ENCODE measurements around the gene ARMC2. TPM values are rescaled to one million over a fixed set of nuclear protein-coding genes. Genes with fewer than 3 reads are reported as not detected.

Gene ARMC2
- total RNA-seq, 1 experiment from 2014 or later, result 1.8 TPM

DNA sequence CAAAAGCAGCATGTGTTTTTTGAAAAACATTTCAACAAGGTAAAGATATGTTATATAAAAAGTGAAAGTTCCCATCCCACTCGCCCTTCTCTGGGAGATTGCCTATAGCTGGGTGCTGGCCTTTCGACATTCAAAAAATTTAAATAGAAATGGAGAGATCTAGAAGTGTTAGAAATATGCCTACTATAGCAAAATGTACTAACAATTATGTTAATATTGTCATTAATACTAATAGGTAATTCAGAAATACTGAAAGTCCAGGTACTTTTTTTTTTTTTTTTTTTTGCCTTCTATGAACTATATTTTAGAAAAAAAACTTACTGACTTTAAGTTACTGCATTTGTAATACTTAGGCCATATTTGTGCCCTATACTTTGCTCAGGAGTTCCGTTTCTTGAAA lies 159.3 kb downstream of the ARMC2 start:
- H3K4me3 ChIP-seq, result no peak overlapping the region
- no peak for DNase-seq

DNA sequence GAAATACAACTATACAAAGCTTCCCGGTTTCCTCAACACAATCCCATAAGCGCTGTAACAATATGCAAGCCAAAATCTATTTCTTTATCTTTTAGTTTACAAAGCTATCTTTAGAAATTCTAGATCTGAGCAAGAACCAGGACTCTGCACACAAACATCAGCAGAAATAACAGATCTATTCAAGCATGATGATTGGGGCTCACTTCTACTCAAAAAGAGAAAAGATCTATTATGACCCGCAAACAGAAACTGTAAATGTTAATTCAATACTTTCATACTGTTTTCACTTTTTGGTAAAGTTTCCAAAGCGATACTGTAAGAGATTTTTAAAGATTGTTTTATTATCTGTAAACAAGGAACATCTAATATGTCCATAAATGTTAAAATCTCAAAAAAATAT lies 159.8 kb downstream of the ARMC2 start:
- H3K9me3 ChIP-seq, result no peaks in the 10 kb centered on the region
- H3K27me3 ChIP-seq, result no peaks in the 10 kb centered on the region
- no peak for DNase-seq
- H3K36me3 ChIP-seq, result no peaks in the 10 kb centered on the region; the same call in 1 of the 2 replicates
- H3K4me3 ChIP-seq, result peak overlapping the region; percentile 67

More for the DNA sequence above, 159.3 kb downstream of the ARMC2 start:
- H3K9me3 ChIP-seq, result no peaks in the 10 kb centered on the region
- H3K27me3 ChIP-seq, result no peaks in the 10 kb centered on the region
- H3K36me3 ChIP-seq, result no peaks in the 10 kb centered on the region; the same call in 1 of the 2 replicates

DNA sequence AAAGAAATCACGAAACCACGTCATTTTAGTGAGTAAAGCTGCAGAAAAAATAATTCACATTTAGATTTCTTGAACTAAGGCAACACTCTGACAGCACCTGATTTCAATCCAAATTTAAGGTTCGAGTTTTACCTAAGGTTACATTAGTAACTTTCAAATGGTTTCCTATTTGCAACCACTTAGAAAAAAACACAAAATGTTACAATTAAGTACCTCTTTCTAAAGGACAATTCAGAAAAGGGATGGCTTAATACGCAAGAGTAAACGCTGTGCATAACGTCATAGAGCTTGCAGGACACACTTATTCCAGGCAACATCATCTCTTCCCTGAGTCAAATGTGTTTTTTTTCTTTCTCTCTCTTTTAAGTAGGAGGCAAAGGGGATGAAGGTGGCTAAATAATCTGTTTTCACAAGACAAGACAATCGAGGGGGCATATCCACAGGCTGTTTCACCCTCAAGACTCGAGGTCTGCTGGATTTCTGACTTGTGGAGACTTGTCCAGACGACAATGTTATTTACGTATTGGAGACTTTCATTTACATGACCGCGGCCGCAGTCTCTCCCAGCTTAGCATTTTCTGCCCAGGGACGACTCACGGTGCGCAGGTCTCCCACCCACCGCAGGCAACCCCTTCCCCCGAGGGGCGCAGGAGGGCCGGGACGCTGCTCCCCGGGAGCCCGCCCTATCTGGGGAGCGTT lies 160.5 kb downstream of the ARMC2 start:
- Histone ChIP-seq H3K9me3 (no peaks in the 10 kb centered on the region), H3K27me3 (no peaks in the 10 kb centered on the region), H3K36me3 (no peaks in the 10 kb centered on the region; the same call in 1 of the 2 replicates), H3K4me3 (peak overlapping the region; percentile 67)
- no peak for DNase-seq

DNA sequence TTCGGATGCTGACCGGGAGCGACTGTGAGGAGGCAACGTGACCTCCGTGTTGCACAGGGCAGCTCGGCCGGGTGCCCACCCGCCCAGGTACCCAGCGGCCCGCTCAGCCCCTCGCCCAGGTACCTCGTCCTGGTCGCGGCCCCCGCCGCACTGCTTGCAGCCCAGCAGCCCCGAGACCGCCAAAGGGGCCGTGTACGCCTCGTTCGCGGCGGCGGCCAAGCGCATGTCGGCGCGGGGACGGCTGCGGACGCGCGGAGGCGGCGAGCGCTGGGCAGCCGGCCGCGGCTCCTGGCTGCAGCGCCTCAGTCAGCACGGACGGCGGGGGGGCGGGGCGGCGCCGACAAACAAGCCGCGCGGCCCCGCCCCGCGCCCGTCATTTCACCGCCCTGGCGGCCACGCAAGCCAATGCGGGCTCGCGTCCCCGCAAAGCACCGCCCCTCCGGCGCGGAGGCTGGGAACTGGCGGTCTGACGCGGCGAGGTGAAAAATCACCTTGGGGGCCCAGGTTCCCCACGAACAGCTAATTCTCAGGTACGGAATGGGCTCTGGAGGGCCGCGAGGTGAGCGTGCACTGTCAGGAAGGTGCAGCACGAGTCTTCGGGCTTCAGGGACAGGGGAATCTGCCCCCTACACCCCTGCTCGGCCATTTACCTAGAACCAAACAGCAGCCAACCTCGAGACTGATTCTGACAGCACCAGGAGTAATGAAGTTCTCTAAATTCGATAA lies 161.2 kb downstream of the ARMC2 start:
- H3K4me3 ChIP-seq, result peak overlapping the region; percentile 67
- H3K9me3 ChIP-seq, result no peaks in the 10 kb centered on the region
- H3K36me3 ChIP-seq, result no peaks in the 10 kb centered on the region; the same call in 1 of the 2 replicates
- no peaks in the 10 kb centered on the region for H3K27me3 ChIP-seq
- peak; percentile 92 for DNase-seq

DNA sequence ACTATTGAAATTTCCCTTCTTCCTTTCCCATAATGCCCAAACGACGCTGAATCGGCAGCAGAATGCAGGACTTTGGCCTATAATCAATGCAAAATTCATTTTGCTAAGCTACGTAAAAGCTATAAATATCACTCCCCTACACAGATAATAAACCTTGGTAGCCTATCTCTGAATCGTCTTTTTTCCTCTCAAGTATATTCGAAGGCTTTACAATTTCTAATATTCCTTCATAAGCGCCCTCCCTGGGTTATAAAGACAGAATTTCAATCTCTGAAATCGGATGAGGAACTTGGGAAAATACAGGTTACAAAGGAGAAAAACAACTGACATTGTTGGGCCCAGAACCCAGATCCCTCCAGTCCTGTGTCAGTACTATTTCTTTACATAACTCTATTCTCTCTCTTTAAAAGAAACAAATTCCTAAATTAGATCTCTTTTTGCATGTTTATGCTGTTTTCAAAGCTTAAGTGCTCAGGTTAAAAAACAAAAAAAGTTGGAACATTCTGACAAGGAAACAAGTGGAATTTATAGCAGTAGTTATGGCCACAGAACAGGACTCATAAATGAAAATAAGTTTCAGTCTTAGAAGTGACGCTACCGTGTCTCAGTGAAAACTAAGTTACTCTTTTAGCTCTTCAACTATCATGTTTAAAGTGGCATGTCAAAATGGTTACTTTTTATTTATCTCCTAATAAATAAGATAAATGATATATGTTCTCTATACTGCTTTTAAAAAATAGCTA lies 161.9 kb downstream of the ARMC2 start:
- H3K36me3 ChIP-seq, result no peaks in the 10 kb centered on the region; the same call in 1 of the 2 replicates
- no peaks in the 10 kb centered on the region for H3K27me3 ChIP-seq
- H3K4me3 ChIP-seq, result peak overlapping the region; percentile 67
- no peaks in the 10 kb centered on the region for H3K9me3 ChIP-seq
- DNase-seq, result no peak

DNA sequence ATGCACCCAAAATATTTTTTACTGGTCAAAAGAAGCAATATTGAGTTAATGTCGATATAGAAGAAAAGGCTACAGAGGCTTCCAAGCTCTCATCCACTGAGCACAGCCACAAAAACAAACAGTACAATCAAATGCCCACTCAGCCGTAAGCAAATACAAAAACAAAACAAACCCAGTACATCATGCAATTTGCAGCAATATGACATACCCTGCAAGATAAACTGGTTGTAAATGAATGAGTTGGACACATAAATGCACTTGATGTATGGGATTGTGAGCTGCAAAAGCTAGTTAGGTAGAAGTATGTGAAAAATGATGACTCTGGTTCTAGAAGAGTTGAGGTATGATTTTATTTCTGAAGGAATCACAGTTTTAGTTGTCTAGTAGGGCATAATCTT lies 162.5 kb downstream of the ARMC2 start:
- H3K36me3 ChIP-seq, result no peaks in the 10 kb centered on the region; the same call in 1 of the 2 replicates
- no peaks in the 10 kb centered on the region for H3K9me3 ChIP-seq
- H3K27me3 ChIP-seq, result no peaks in the 10 kb centered on the region
- no peak overlapping the region for H3K4me3 ChIP-seq
- no peak for DNase-seq

DNA sequence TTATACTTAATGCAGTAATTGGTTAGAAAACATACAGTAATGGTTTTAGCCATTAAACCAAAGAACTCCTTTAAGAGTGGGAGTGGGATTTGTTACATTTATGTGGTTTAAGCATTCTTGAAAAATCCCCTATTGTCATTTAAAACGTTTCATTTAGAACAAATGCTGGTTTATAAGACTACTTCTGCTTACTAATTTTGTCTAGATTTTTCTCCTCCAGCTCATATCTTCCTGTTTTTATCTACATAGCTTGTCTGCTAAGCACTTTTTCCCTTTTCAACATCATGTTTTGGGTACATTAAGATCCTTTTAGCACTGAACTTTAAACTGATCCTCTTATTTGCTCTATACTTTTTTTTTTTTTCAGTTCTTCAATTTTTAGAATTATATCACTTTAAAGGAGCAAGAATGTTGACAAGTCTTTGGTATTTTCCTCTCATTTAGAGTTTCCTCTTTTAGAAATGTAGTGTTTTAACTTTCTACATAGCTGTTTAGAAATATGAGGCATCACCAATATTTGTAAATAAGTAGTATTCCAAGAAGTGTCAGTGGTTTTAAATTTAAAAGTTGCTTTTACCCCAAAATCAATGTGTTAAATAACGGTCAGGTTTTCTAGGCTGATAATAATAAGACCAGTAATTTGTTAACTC lies 165.6 kb downstream of the ARMC2 start:
- no peak overlapping the region for H3K4me3 ChIP-seq
- DNase-seq, result no peak
- no peaks in the 10 kb centered on the region; the same call in 1 of the 2 replicates for H3K36me3 ChIP-seq
- H3K27me3 ChIP-seq, result no peaks in the 10 kb centered on the region
- no peaks in the 10 kb centered on the region for H3K9me3 ChIP-seq

DNA sequence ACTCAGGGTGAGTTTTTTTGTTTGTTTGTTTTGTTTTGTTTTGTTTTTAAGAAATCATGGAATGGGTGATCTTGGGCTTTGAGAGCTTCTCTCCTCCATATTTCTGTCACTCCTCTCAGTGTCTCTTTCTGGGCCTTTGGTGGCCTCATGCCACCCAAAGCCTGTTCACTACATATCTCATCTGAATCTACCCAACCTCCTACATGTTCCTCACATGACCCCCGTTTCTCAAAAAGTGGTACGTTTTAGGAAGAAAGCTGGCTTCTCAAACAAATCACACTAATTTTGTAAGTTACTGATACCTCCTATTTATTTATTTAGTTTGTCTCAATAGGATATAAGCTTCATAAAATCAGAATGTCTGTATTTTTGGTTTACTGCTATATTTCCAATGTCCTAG lies 166.4 kb downstream of the ARMC2 start:
- no peaks in the 10 kb centered on the region; the same call in 1 of the 2 replicates for H3K36me3 ChIP-seq
- H3K9me3 ChIP-seq, result no peaks in the 10 kb centered on the region
- no peak overlapping the region for H3K4me3 ChIP-seq
- no peak for DNase-seq
- no peaks in the 10 kb centered on the region for H3K27me3 ChIP-seq

DNA sequence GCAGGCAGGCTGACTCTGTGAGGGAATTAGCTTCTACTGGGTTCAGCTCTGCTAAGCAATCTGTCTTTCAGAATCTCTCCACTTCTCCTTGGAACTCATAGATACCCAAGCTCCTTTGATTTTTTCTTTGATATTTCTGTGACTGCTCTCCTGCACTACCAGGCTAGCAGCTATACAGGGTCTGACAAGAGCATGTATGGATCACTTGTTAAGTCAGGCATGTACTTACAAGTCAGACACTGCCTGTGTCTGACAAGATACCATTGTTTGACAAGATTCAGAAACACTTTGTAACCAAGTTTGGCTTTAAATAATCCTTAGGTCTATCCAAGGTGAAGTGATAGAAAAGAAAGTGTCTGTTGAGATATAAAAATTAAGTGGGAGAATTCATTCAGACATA lies 167.0 kb downstream of the ARMC2 start:
- no peaks in the 10 kb centered on the region for H3K9me3 ChIP-seq
- no peaks in the 10 kb centered on the region for H3K36me3 ChIP-seq
- no peak overlapping the region for H3K4me3 ChIP-seq
- H3K27me3 ChIP-seq, result no peaks in the 10 kb centered on the region
- no peak for DNase-seq

DNA sequence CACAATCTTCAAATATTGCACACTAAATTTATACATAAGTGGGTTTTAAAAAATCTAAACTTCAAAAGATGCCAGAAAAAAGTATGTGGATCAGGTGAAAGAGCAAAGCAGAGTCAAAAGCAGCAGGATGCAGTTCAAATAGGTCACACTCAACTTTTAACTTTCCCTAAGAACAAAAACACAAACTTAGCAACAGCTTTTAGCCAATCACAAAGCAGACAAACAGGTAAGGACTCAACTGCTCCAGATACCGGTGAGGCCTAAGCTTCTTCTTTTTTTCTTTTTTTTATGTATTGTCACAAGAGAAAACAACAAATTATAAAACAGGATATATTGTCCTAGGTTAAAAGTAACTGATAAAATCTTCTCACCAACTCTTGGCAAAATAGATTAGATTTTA lies 171.7 kb downstream of the ARMC2 start:
- H3K27me3 ChIP-seq, result no peaks in the 10 kb centered on the region
- no peaks in the 10 kb centered on the region for H3K36me3 ChIP-seq
- H3K9me3 ChIP-seq, result no peaks in the 10 kb centered on the region
- H3K4me3 ChIP-seq, result no peak overlapping the region
- DNase-seq, result no peak

DNA sequence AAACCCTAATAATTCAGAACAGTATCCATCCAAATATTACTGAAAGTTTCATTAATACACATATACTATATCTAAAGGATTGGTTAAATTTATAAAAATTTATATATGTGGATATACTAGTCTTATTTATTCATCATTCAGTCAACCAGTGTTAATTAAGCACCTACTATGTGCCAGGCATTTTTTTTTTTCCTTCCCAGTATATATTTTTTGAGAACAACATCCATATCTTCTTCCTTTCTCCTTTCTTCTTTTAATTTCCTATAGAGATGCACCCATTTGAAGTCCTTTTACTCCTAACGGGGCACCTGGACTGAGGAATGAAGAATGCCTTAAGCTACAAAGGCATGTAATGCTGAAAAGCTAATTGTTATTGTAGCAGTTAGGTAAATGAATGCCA lies 173.6 kb downstream of the ARMC2 start:
- Histone ChIP-seq H3K9me3 (no peaks in the 10 kb centered on the region), H3K4me3 (no peak overlapping the region), H3K36me3 (no peaks in the 10 kb centered on the region), H3K27me3 (no peaks in the 10 kb centered on the region)
- no peak for DNase-seq

DNA sequence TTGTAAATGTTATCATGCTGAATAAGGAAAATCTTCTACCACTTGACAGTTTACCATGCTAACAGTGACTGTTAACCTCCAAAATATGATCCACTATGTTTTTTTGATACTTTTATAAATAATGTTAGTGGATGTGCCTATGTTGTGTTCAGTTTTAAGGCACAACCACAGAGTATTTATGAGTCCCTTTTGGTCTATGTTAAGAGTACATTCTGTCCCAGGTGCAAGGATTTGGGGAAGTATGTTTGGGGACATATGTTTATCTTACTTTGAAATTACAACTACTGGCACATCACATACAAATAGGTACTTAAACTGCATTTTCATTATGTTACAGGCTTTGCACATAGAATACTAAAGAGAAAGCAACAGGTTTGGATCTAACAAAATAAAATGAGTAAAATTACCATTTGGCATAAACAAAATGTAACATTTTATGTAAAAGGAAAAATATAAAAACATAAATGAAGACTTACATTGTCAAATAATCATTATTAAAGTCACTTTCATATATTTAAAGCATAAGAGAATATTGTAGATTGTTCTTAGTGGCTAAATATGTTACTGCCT lies 175.2 kb downstream of the ARMC2 start:
- DNase-seq, result no peak
- Histone ChIP-seq H3K9me3 (no peaks in the 10 kb centered on the region), H3K4me3 (no peak overlapping the region), H3K36me3 (no peaks in the 10 kb centered on the region), H3K27me3 (no peaks in the 10 kb centered on the region)

Other genes with a start within 250 kb of the ARMC2 start
- gene SESN1, start 246.4 kb downstream of the ARMC2 start, total RNA-seq (2014; rRNA removed; shearing (Covaris generic); ENCODE audit: low replicate concordance), result 3.3 and 6.1 TPM in 2 replicates
- gene CEP57L1, start 247.1 kb downstream of the ARMC2 start, total RNA-seq (2014; rRNA removed; shearing (Covaris generic); ENCODE audit: low replicate concordance), result 27.2 and 30.0 TPM in 2 replicates

All from MG63 (cell line).